ENCODE data around the gene TRPM2.

TRPM2 gene

GRCh38 chr21:44444286-44444931 is 91.0 kb downstream of the TRPM2 start:
- no peaks in the 10 kb centered on the region for H3K36me3 Mint-ChIP-seq (ENCODE audit: low read depth)
- H3K27me3 Mint-ChIP-seq (ENCODE audit: low read depth), result no peaks in the 10 kb centered on the region
- H3K27ac Mint-ChIP-seq, result no peak overlapping the region
- H3K9me3 Mint-ChIP-seq, result no peaks in the 10 kb centered on the region
- no peaks in the 10 kb centered on the region for H3K4me1 Mint-ChIP-seq (ENCODE audit: low read depth)
- DNase-seq (ENCODE audit: low spot score), result no peak
- no peak overlapping the region for H3K4me3 Mint-ChIP-seq

- H3K36me3 Mint-ChIP-seq (ENCODE audit: low read depth), result no peaks in the 10 kb centered on the region
- H3K27me3 Mint-ChIP-seq (ENCODE audit: low read depth), result no peaks in the 10 kb centered on the region
- no peak overlapping the region for H3K4me3 Mint-ChIP-seq
- no peaks in the 10 kb centered on the region for H3K4me1 Mint-ChIP-seq (ENCODE audit: low read depth)
- H3K9me3 Mint-ChIP-seq, result no peaks in the 10 kb centered on the region
- DNase-seq (ENCODE audit: low spot score), result no peak
- no peak overlapping the region for H3K27ac Mint-ChIP-seq
Measured at GRCh38 chr21:44445145-44445812, 91.9 kb downstream of the TRPM2 start.

GRCh38 chr21:44448651-44449131 is 95.3 kb downstream of the TRPM2 start:
- Mint-ChIP-seq H3K4me1 (ENCODE audit: low read depth) (peaks cover 3% of the 10 kb centered on the region), H3K27me3 (ENCODE audit: low read depth) (peaks cover 18% of the 10 kb centered on the region), H3K9me3 (peaks cover 15% of the 10 kb centered on the region), H3K4me3 (no peak overlapping the region), H3K36me3 (ENCODE audit: low read depth) (no peaks in the 10 kb centered on the region), H3K27ac (no peak overlapping the region)
- DNase-seq (ENCODE audit: low spot score), result no peak

GRCh38 chr21:44449473-44450363 is 96.3 kb downstream of the TRPM2 start:
- no peak overlapping the region for H3K27ac Mint-ChIP-seq
- H3K4me1 Mint-ChIP-seq (ENCODE audit: low read depth), result peaks cover 3% of the 10 kb centered on the region
- H3K4me3 Mint-ChIP-seq, result no peak overlapping the region
- no peaks in the 10 kb centered on the region for H3K36me3 Mint-ChIP-seq (ENCODE audit: low read depth)
- peaks cover 24% of the 10 kb centered on the region for H3K9me3 Mint-ChIP-seq
- DNase-seq (ENCODE audit: low spot score), result no peak
- peaks cover 23% of the 10 kb centered on the region for H3K27me3 Mint-ChIP-seq (ENCODE audit: low read depth)

GRCh38 chr21:44450402-44450801 is 97.0 kb downstream of the TRPM2 start:
- Mint-ChIP-seq H3K4me3 (no peak overlapping the region), H3K9me3 (peaks cover 24% of the 10 kb centered on the region), H3K4me1 (ENCODE audit: low read depth) (peaks cover 3% of the 10 kb centered on the region), H3K36me3 (ENCODE audit: low read depth) (no peaks in the 10 kb centered on the region), H3K27me3 (ENCODE audit: low read depth) (peaks cover 23% of the 10 kb centered on the region), H3K27ac (no peak overlapping the region)
- no peak for DNase-seq (ENCODE audit: low spot score)

- H3K4me3 Mint-ChIP-seq, result no peak overlapping the region
- no peak for DNase-seq (ENCODE audit: low spot score)
- H3K36me3 Mint-ChIP-seq (ENCODE audit: low read depth), result no peaks in the 10 kb centered on the region
- H3K27me3 Mint-ChIP-seq (ENCODE audit: low read depth), result peaks cover 23% of the 10 kb centered on the region
- H3K27ac Mint-ChIP-seq, result no peak overlapping the region
- H3K9me3 Mint-ChIP-seq, result peaks cover 24% of the 10 kb centered on the region
- H3K4me1 Mint-ChIP-seq (ENCODE audit: low read depth), result peaks cover 3% of the 10 kb centered on the region
Measured at GRCh38 chr21:44450999-44451398, 97.6 kb downstream of the TRPM2 start.

GRCh38 chr21:44453120-44453519 is 99.7 kb downstream of the TRPM2 start:
- Mint-ChIP-seq H3K27me3 (ENCODE audit: low read depth) (peaks cover 23% of the 10 kb centered on the region), H3K4me1 (ENCODE audit: low read depth) (peaks cover 3% of the 10 kb centered on the region), H3K9me3 (peaks cover 24% of the 10 kb centered on the region), H3K36me3 (ENCODE audit: low read depth) (no peaks in the 10 kb centered on the region), H3K4me3 (no peak overlapping the region), H3K27ac (no peak overlapping the region)
- no peak for DNase-seq (ENCODE audit: low spot score)

GRCh38 chr21:44454058-44454457 is 100.6 kb downstream of the TRPM2 start:
- peaks cover 23% of the 10 kb centered on the region for H3K27me3 Mint-ChIP-seq (ENCODE audit: low read depth)
- H3K4me1 Mint-ChIP-seq (ENCODE audit: low read depth), result peaks cover 3% of the 10 kb centered on the region
- H3K4me3 Mint-ChIP-seq, result peak overlapping the region; percentile 48
- H3K9me3 Mint-ChIP-seq, result peaks cover 24% of the 10 kb centered on the region
- no peak for DNase-seq (ENCODE audit: low spot score)
- H3K36me3 Mint-ChIP-seq (ENCODE audit: low read depth), result no peaks in the 10 kb centered on the region
- H3K27ac Mint-ChIP-seq, result no peak overlapping the region

GRCh38 chr21:44454747-44455523 is 101.5 kb downstream of the TRPM2 start, which contains the start of gene LRRC3:
LRRC3 (plus strand) TSS chr21:44455510; CDS start chr21:44456645, 1,135 bp downstream.
- DNase-seq (ENCODE audit: low spot score), result peak; percentile 60
- H3K36me3 Mint-ChIP-seq (ENCODE audit: low read depth), result no peaks in the 10 kb centered on the region
- peak within 1 kb of the TSS; percentile 41 for H3K27ac Mint-ChIP-seq
- H3K4me3 Mint-ChIP-seq, result peak within 1 kb of the TSS; percentile 73
- H3K9me3 Mint-ChIP-seq, result peaks cover 24% of the 10 kb centered on the region
- peaks cover 3% of the 10 kb centered on the region for H3K4me1 Mint-ChIP-seq (ENCODE audit: low read depth)
- H3K27me3 Mint-ChIP-seq (ENCODE audit: low read depth), result peaks cover 23% of the 10 kb centered on the region

GRCh38 chr21:44455524-44456213 is 102.2 kb downstream of the TRPM2 start:
- H3K4me3 Mint-ChIP-seq, result peak overlapping the region; percentile 73
- peaks cover 3% of the 10 kb centered on the region for H3K4me1 Mint-ChIP-seq (ENCODE audit: low read depth)
- peaks cover 23% of the 10 kb centered on the region for H3K27me3 Mint-ChIP-seq (ENCODE audit: low read depth)
- no peaks in the 10 kb centered on the region for H3K36me3 Mint-ChIP-seq (ENCODE audit: low read depth)
- DNase-seq (ENCODE audit: low spot score), result peak; percentile 19
- H3K9me3 Mint-ChIP-seq, result peaks cover 24% of the 10 kb centered on the region
- peak overlapping the region; percentile 41 for H3K27ac Mint-ChIP-seq

- no peak for DNase-seq (ENCODE audit: low spot score)
- peak overlapping the region; percentile 71 for H3K4me3 Mint-ChIP-seq
- H3K4me1 Mint-ChIP-seq (ENCODE audit: low read depth), result peaks cover 3% of the 10 kb centered on the region
- peak overlapping the region; percentile 7 for H3K27ac Mint-ChIP-seq
- peaks cover 24% of the 10 kb centered on the region for H3K9me3 Mint-ChIP-seq
- H3K36me3 Mint-ChIP-seq (ENCODE audit: low read depth), result no peaks in the 10 kb centered on the region
- H3K27me3 Mint-ChIP-seq (ENCODE audit: low read depth), result peaks cover 19% of the 10 kb centered on the region
Measured at GRCh38 chr21:44456214-44456914, 102.9 kb downstream of the TRPM2 start.

GRCh38 chr21:44456915-44457736 is 103.7 kb downstream of the TRPM2 start:
- peaks cover 17% of the 10 kb centered on the region for H3K9me3 Mint-ChIP-seq
- DNase-seq (ENCODE audit: low spot score), result no peak
- H3K4me3 Mint-ChIP-seq, result peak overlapping the region; percentile 71
- H3K27ac Mint-ChIP-seq, result no peak overlapping the region
- no peaks in the 10 kb centered on the region for H3K36me3 Mint-ChIP-seq (ENCODE audit: low read depth)
- peaks cover 12% of the 10 kb centered on the region for H3K27me3 Mint-ChIP-seq (ENCODE audit: low read depth)
- peaks cover 3% of the 10 kb centered on the region for H3K4me1 Mint-ChIP-seq (ENCODE audit: low read depth)
